Activated T-cell treated with anti-CD3 and anti-CD28 coated beads, Interleukin-2, amount 50 U/mL, for 4 hours (primary cell): Measurements from ENCODE around the gene C6orf47. TPM values are rescaled to one million over a fixed set of nuclear protein-coding genes. Genes with fewer than 3 reads are reported as not detected.

ENCODE experiments used
- ATAC-seq, 2 donors: fragments of 200-7000 bp; cut with Tn5 transposase; one replicate each; pipeline ENCODE4 v1.10.0; 2021
- DNase-seq: peaks from one replicate; pipeline ENCODE4 v3.0.0-alpha.2; 2020
- H3K27me3 Mint-ChIP-seq: one replicate; pipeline ENCODE4 v1.8.0; 2021; ENCODE audit warnings: low read depth, mixed read lengths
- H3K36me3 Mint-ChIP-seq: one replicate; pipeline ENCODE4 v1.8.0; 2022; ENCODE audit warnings: mixed read lengths; ENCODE audit not compliant: insufficient read depth
- H3K4me1 Mint-ChIP-seq: one replicate; pipeline ENCODE4 v1.8.0; 2021; ENCODE audit warnings: low read depth, mixed read lengths
- H3K4me3 Mint-ChIP-seq: one replicate; pipeline ENCODE4 v1.8.0; 2021; ENCODE audit warnings: mild to moderate bottlenecking, moderate library complexity, mixed read lengths
- H3K9me3 Mint-ChIP-seq: one replicate; pipeline ENCODE4 v1.8.0; 2021; ENCODE audit warnings: mixed read lengths
- total RNA-seq, 3 donors: library from RNA; stranded (reverse); gene quantifications; one replicate each; pipeline ENCODE4 v1.2.1, GENCODE V29; 2021

Gene C6orf47
- total RNA-seq, 3 donors from 2014 or later: 17.1 to 18.3 (median 18.2) TPM

DNA sequence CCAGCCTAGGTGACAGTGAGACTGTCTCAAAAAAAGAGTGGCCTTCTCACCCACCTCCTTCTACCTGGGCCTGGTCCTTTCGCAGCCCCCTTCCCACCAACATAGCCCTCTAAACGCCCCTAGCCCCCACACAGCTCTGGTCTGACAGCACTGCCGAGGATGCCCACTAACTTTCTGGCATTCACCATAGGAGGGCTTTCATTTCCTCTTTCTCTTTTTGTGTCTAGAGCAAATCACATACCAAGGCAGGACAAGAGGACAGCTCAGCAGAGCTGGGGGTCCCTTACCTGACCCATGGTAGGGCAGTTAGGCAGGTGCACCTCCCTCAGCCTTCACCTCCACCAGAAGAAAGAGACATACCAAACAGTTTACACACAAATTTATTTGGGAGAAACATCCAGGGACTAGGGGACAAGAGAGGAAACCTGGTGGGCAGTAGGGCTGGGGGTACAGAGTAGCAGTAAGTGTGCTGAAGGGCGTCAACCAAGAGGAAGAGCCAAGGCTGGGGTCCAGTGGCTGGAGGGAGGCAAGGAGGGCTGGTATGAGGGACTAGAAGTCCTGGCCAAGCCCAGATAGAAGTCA lies 15.8 kb upstream of the C6orf47 start:
- Mint-ChIP-seq H3K4me1 (peaks cover 14% of the 10 kb centered on the region), H3K36me3 (peaks cover 10% of the 10 kb centered on the region), H3K4me3 (peak overlapping the region; percentile 26), H3K27me3 (no peaks in the 10 kb centered on the region), H3K9me3 (no peaks in the 10 kb centered on the region)
- no peak for DNase-seq
- no peak for ATAC-seq

DNA sequence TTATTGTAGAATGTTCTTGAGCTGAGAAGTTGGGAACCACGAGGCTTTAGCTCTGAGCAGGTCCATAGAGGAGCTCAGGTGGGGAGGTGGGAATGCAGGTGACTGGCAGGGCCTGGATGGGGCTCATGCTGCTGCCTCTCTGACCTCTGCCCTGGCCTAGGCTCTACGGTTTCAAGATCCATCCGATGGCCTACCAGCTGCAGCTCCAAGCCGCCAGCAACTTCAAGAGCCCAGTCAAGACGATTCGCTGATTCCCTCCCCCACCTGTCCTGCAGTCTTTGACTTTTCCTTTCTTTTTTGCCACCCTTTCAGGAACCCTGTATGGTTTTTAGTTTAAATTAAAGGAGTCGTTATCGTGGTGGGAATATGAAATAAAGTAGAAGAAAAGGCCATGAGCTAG lies 9.1 kb upstream of the C6orf47 start, which contains the start of gene LY6G5B:
LY6G5B (plus strand) TSS at position 301 of the 400 bp plus-strand sequence. CDS start 975 bp downstream, outside the sequence.
- Mint-ChIP-seq H3K27me3 (no peaks in the 10 kb centered on the region), H3K9me3 (no peaks in the 10 kb centered on the region), H3K4me1 (peaks cover 26% of the 10 kb centered on the region), H3K36me3 (peaks cover 49% of the 10 kb centered on the region), H3K4me3 (no peak within 1 kb of the TSS)
- DNase-seq (no peak), ATAC-seq (no peak)

DNA sequence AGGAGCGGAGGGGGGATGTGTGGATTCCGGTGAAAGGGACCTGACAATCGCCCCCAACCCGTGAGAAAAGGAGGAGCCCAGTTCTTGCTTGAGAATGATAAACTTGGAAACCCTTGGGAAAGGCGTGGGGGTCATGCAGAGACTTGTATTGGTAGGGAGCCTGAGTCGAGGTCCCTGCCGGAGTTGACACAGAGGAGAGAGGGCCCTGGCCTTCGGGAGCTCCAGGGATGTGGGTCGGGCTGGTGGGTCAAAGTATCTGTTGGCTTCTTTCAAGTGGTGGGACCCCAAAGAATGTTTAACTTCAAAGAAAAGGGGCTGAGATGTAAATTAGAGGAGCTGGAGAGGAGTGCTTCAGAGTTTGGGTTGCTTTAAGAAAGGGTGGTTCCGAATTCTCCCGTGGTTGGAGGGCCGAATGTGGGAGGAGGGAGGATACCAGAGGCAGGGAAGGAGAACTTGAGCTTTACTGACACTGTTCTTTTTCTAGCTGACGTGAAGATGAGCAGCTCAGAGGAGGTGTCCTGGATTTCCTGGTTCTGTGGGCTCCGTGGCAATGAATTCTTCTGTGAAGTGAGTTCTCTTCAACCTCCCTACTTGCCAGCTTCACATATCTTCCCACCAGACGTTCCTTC lies 5.9 kb upstream of the C6orf47 start:
- H3K9me3 Mint-ChIP-seq: no peaks in the 10 kb centered on the region
- DNase-seq: no peak
- peaks cover 57% of the 10 kb centered on the region for H3K36me3 Mint-ChIP-seq
- no peaks in the 10 kb centered on the region for H3K27me3 Mint-ChIP-seq
- H3K4me1 Mint-ChIP-seq: peaks cover 47% of the 10 kb centered on the region
- peak overlapping the region; percentile 89 for H3K4me3 Mint-ChIP-seq
- no peak for ATAC-seq

DNA sequence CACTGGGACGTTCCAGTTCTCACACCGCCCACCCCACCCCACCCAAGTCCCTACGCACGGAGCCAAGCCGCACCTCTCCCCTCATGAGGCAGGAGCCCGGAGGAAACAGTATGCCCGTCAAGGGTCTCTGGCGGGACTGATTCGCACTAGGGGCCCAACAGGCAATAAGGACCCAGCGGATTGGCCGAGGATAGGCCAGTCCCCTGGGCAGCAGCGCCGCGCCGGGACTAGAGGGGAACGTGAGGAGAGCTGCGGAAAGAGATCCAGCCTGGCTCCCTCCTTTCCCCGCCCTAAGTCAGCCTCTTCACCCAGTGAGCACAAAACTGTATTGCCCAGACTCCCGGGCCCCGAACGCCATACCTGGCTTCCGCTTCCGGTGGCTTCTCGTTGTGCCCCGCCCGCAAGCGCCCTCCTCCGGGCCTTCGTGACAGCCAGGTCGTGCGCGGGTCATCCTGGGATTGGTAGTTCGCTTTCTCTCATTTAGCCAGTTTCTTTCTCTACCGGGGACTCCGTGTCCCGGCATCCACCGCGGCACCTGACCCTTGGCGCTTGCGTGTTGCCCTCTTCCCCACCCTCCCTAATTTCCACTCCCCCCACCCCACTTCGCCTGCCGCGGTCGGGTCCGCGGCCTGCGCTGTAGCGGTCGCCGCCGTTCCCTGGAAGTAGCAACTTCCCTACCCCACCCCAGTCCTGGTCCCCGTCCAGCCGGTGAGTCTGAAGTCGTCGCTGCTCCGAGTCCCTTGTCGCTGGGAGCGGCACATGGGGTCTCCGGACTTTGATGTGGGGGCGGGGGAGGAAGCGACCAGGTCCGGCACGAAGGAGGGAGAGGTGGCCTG lies 5.1 kb upstream of the C6orf47 start, which contains the start of gene CSNK2B:
CSNK2B (plus strand) TSS at position 580 of the 836 bp plus-strand sequence. CDS start 752 bp downstream, outside the sequence.
- DNase-seq: peak; percentile 96
- Mint-ChIP-seq H3K9me3 (no peaks in the 10 kb centered on the region), H3K4me3 (peak within 1 kb of the TSS; percentile 89), H3K4me1 (peaks cover 53% of the 10 kb centered on the region), H3K36me3 (peaks cover 57% of the 10 kb centered on the region), H3K27me3 (no peaks in the 10 kb centered on the region)
- peak; percentile 85 for ATAC-seq

DNA sequence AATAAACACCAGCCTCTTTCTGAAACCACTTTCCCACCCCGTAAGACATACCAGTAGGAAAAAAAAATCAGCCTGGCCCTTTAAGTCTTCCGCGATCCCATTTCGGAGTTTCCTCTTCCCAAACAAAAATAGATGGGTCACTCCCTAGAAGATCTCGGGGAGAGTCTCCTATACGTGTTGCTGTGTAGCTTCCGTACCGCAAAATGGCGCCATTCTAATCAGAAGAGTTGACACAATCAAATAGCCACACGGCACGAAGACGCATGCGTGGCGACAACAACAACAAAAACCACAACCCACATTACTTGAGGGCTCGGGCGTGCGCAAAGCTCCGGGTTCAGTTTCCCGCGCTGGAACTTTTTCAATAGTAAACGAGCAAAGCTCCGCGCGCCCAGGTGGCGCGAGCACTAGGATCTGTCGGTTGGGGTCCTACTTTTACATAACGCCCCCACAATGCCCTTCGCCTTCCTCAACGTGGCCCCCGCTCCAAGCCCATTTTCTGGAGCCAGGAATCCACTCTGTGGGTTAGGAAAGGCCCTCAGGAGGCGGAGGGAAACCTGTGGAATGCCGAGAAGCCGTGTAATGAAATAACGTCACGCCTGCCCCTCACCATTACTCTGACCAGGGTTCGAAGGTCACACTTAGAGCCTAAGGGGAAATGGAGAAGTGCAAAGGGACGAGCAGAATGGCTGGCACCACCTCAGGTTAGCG lies 4.4 kb upstream of the C6orf47 start, which contains the start of gene GPANK1:
GPANK1 (minus strand) TSS at position 208 of the 711 bp plus-strand sequence. CDS start 519 bp downstream, outside the sequence.
- H3K4me3 Mint-ChIP-seq: peak within 1 kb of the TSS; percentile 89
- H3K4me1 Mint-ChIP-seq: peaks cover 57% of the 10 kb centered on the region
- H3K27me3 Mint-ChIP-seq: no peaks in the 10 kb centered on the region
- DNase-seq (peak; percentile 82), ATAC-seq (peak; percentile 41 to 42)
- no peaks in the 10 kb centered on the region for H3K9me3 Mint-ChIP-seq
- H3K36me3 Mint-ChIP-seq: peaks cover 50% of the 10 kb centered on the region

DNA sequence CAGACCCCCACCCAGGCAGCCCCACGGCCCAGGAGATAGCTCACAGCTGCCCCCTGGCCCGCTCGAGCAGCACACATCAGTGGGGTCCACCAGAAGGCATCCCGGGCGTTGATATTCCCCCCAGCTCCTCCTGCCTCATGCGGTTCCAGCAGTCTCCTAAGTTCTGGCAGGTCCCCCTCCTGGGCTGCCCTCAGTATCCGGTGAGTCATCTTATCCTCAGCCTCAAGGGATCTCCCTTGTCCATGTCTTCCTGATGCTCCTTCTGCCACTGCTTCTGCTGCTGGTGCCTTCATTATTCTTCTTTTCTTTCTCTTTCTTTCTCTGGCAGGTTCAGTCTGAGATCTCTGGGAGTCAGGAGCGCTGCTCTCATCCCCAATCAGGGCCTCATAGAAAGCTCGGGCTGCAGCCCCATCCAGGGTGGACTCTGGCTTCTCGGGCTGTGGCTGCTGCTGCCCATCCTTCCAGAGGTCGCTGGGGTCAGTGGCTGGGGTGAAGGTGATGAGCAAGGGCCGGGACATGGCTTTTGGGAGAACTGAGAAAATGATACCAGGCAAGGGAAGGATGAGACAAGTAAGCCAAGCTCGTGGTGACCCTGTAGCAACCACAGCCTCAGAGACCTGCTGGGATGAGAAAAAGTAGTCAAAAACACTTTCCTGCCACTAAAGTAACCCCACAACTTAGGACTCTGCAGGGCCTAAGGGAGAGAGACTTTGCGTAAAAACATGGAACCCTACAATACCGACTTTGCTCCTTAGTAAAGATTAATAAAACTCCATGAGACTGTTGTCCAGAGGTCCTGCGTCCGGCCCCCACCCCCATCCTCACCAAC lies 3.6 kb upstream of the C6orf47 start:
- Mint-ChIP-seq H3K4me1 (peaks cover 64% of the 10 kb centered on the region), H3K9me3 (no peaks in the 10 kb centered on the region), H3K4me3 (peak overlapping the region; percentile 89), H3K27me3 (no peaks in the 10 kb centered on the region), H3K36me3 (peaks cover 43% of the 10 kb centered on the region)
- DNase-seq (no peak), ATAC-seq (no peak)

DNA sequence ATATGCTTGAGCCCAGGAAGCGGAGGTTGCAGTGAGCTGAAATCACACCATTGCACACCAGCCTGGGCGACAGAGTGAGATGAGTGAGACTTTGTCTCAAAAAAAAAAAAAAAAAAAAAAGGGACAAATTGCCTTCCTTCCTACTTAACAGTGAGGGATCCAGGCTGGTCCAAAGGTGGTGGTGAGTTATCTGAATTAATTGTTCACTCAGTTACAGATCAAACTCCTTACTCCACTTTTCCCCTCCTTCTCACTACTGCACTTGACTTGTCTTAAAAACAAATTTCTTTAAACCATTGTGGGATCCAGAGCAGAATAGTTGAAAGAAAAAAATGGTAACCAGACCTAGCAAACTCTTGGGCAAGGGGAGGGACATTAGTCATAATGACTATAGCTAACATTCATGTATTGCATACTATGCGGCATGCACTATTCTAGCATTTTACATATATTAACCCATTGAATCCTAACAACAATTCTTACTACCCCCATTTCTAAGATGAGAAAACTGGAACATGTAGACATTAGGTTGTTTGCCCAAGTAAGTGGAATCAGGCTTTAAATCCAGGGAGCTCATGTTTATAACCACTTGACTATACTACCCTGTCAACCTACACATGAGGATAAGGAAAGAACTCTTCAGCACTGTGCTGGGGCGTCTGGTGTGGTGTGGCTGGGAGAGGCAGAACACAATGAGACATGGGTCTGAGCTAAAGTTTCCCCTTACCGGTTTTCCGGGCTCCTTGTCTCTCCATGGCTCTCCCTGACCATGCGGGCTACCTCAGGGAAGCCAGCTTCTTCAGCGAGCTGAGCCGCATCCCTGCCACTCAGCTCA lies 2.8 kb upstream of the C6orf47 start:
- H3K4me1 Mint-ChIP-seq: peaks cover 68% of the 10 kb centered on the region
- ATAC-seq (no peak), DNase-seq (no peak)
- no peaks in the 10 kb centered on the region for H3K27me3 Mint-ChIP-seq
- H3K36me3 Mint-ChIP-seq: peaks cover 35% of the 10 kb centered on the region
- H3K4me3 Mint-ChIP-seq: peak overlapping the region; percentile 89
- no peaks in the 10 kb centered on the region for H3K9me3 Mint-ChIP-seq

DNA sequence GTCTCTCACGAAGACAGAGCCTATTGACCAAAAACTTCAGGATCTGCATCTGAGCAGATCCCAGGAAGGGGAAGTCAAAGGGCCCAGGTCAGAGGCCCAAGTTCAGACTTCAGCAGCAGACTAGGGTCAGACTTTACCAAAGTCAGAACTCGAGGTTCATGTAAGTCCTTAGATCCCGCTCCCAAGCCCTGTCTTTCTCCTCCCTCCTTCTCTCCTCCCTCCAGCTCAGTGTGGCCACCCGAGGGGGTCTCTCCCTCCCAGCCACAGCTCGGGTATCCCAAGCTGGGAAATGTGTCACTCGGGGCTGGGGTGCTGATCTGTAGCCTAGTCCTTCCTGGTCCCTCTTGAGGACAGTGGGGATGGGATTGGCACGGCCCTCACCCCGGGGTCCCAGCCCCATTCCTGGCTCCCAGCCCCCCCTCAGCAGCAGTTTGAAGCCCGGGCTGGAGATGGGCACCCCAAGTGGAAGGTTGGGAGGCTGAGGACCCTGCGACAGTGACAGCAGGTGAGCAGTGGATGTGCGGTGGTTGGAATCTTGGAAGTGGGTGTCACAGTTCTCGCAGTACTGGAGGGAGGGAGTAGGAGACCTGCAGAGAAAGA lies 1.6 kb upstream of the C6orf47 start:
- Mint-ChIP-seq H3K36me3 (peaks cover 32% of the 10 kb centered on the region), H3K4me3 (peak overlapping the region; percentile 94), H3K4me1 (peaks cover 70% of the 10 kb centered on the region), H3K27me3 (no peaks in the 10 kb centered on the region), H3K9me3 (no peaks in the 10 kb centered on the region)
- ATAC-seq (no peak), DNase-seq (no peak)

DNA sequence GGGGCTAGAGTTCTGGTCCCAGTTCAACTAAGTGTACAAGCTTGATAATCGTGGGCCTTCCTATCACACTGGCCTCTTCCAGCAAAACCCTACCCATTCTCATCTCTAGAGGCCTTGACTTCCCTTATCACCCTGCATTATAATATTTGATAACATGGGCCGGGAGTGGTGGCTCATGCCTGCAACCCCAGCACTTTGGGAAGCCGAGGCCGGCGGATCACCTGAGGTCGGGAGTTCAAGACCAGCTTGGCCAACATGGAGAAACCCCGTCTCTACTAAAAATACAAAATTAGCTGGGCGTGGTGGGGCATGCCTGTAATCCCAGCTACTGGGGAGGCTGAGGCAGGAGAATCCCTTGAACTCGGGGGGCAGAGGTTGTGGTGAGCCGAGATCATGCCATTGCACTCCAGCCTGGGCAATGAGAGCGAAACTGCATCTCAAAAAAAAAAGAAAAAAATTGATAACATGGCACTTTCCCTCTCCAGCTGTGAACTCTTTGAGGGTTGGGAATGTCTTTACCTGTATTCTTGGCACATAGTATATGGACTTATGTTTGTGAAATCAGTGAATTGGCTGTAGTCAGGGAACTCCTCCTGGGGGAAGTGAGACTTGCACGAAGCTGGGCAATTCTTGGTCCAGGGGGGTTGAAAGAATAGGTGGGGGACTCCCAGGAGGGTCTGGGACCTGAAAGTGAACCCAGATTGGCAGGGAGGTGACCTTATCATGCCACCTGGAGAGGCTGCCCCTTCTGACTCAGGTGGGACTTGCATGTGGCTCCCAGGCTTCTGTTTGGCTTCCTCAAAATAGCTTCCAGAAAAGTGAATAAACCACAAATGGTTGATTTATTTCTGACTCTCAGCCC lies 915 bp upstream of the C6orf47 start:
- ATAC-seq (no peak), DNase-seq (no peak)
- H3K4me3 Mint-ChIP-seq: peak overlapping the region; percentile 94
- no peaks in the 10 kb centered on the region for H3K27me3 Mint-ChIP-seq
- no peaks in the 10 kb centered on the region for H3K9me3 Mint-ChIP-seq
- H3K36me3 Mint-ChIP-seq: peaks cover 28% of the 10 kb centered on the region
- H3K4me1 Mint-ChIP-seq: peaks cover 69% of the 10 kb centered on the region

DNA sequence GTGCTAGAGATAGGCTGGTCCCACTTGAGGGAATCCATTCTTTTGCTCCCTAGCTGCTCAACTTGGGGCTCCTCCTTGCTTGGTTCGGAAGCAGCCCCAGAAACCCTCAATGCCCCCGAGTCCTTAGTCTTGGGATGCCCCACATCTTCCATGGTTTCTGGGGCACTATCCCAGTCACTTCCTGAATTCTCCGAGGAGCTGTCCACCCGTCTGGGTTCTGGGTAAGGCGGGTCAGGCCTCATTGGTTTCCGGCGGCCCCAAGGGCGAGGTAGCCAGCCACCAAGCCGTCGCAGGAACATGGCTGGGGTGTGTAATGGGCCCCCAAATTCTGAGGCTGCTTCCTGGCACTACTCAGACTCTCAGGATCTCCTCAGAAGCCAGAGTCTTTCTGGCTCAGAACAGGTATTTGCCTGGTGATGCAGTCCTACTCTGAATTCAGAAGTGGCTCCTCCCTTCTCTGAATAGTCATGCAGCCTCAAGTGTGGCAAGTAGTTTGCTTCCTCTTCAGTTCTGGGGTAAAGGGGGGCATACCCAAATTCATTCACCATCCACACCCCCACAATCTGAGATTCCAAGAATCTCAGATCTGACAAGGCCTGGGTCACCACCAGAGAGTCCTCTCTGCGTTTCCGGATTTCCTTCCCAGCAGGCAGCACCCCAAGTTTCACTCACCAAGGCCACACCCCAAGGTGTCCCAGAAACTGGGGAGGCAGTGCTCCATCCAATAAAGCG lies 763 bp downstream of the C6orf47 start:
- peaks cover 73% of the 10 kb centered on the region for H3K4me1 Mint-ChIP-seq
- no peaks in the 10 kb centered on the region for H3K9me3 Mint-ChIP-seq
- H3K36me3 Mint-ChIP-seq: peaks cover 27% of the 10 kb centered on the region
- no peaks in the 10 kb centered on the region for H3K27me3 Mint-ChIP-seq
- ATAC-seq: peak; percentile 57 to 66
- no peak for DNase-seq
- peak overlapping the region; percentile 94 for H3K4me3 Mint-ChIP-seq

DNA sequence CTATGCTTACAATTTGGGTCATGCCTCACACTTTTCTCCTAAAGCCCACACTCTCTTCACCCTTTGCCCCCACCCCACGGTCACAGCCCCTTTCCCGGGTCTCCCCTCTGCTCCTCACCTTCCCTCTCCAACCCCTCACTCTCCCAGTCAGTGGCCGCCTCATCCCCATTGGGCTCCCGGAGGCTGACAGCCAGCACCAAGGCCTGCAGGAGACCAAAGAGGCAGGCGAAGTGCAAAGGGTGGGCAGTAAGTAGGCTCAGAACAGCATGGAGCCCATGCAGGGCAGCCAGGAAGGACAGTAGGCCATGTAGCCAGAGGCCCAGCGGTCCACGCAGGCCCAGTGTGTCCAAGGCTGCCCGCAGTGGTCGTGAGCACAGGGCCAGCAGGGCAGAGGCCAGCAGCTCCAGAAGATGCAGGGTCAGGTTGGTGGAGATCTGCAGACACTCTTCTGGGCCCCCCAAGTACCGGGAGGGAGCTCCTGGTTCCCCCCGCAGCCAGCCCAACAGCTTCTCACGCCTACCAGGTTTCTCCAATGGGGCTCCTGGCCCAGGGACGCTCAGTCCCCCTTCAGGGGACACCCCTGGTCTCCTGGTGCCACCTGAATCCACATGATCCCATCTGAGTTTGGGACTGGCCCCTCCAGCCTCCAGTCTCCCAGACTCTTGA lies 1.5 kb downstream of the C6orf47 start:
- Mint-ChIP-seq H3K4me1 (peaks cover 67% of the 10 kb centered on the region), H3K27me3 (no peaks in the 10 kb centered on the region), H3K9me3 (no peaks in the 10 kb centered on the region), H3K36me3 (peaks cover 23% of the 10 kb centered on the region), H3K4me3 (peak overlapping the region; percentile 94)
- ATAC-seq: no peak
- DNase-seq: no peak
